B cell (primary cell): ENCODE data around the gene TRDN. TPM values are rescaled to one million over a fixed set of nuclear protein-coding genes. Genes with fewer than 3 reads are reported as not detected.

Experiments
- ATAC-seq: fragments of 200-7000 bp; cut with Tn5 transposase; one replicate; pipeline ENCODE4 v1.10.0; 2021; ENCODE audit warnings: low read depth, mild to moderate bottlenecking, moderate number of reproducible peaks, moderate library complexity
- CTCF ChIA-PET: fragments of 350-600 bp; sonication (Branson Sonifier 250); formaldehyde crosslinking; loops from one replicate; lab custom pipeline; 2021; ENCODE audit warnings: antibody characterized with exemption, inconsistent platforms; lab: Charles Lee
- POLR2A ChIA-PET: fragments of 350-600 bp; sonication (Branson Sonifier 250); formaldehyde crosslinking; loops from one replicate; lab custom pipeline; 2021; ENCODE audit warnings: antibody characterized with exemption; lab: Charles Lee
- DNase-seq: peaks from one replicate; pipeline ENCODE4 v3.0.0; 2013
- H2AFZ ChIP-seq: 2 replicates; pipeline ENCODE4 v1.6.1; 2012; ENCODE audit warnings: mild to moderate bottlenecking, low read depth, low read length; ENCODE audit not compliant: insufficient read depth, poor library complexity, severe bottlenecking
- H3K27ac ChIP-seq, 2 donors: 1 replicate in 1 of 2; 2 replicates in 1 of 2; pipeline ENCODE4 v1.5.1; 2012 to 2013; ENCODE audit warnings: low read length in 2 of 2, mild to moderate bottlenecking in 2 of 2, moderate library complexity in 1 of 2
- H3K27me3 ChIP-seq, 4 experiments: fragments of 200-600 bp in 1 of 4; sonication (generic) in 1 of 4; replicated peaks in 1 of 4; 1 replicate in 2 of 4; 2 replicates in 2 of 4; pipeline versions ENCODE4 v1.6.1 to v1.7.0; 2013 to 2016; ENCODE audit warnings: low read length in 3 of 4, mild to moderate bottlenecking in 2 of 4, mixed read lengths in 1 of 4, moderate library complexity in 1 of 4; ENCODE audit not compliant: insufficient read depth in 4 of 4, control insufficient read depth in 3 of 4; ENCODE audit errors: control extremely low read depth in 1 of 4
- H3K36me3 ChIP-seq, 2 experiments: replicated peaks in 1 of 2; 1 replicate in 1 of 2; 2 replicates in 1 of 2; pipeline versions ENCODE4 v1.6.1 to v1.7.1; 2013; ENCODE audit warnings: low read length in 1 of 2; ENCODE audit not compliant: insufficient read depth in 2 of 2, control insufficient read depth in 1 of 2; ENCODE audit errors: control extremely low read depth in 1 of 2, extremely low read depth in 1 of 2
- H3K4me1 ChIP-seq, 2 donors: fragments of 200-600 bp in 1 of 2; sonication (generic) in 1 of 2; 1 replicate in 1 of 2; 2 replicates in 1 of 2; pipeline versions ENCODE4 v1.5.1 to v1.6.1; 2013 to 2017; ENCODE audit warnings: low read length in 2 of 2; ENCODE audit not compliant: control insufficient read depth in 2 of 2, insufficient read depth in 2 of 2
- H3K4me2 ChIP-seq: replicated peaks from 2 replicates; pipeline ENCODE3; 2012; ENCODE audit warnings: mild to moderate bottlenecking, low read depth, low read length; ENCODE audit not compliant: poor library complexity, severe bottlenecking
- H3K4me3 ChIP-seq, 5 experiments: fragments of 200-600 bp in 1 of 5; sonication (generic) in 1 of 5; 1 replicate in 3 of 5; 2 replicates in 2 of 5; pipeline versions ENCODE4 v1.5.1 to v1.7.0; 2011 to 2016; ENCODE audit warnings: low read length in 4 of 5, mild to moderate bottlenecking in 4 of 5, low read depth in 2 of 5, control low read depth in 1 of 5, moderate library complexity in 1 of 5; ENCODE audit not compliant: insufficient read depth in 1 of 5; ENCODE audit errors: control extremely low read depth in 1 of 5, extremely low read depth in 1 of 5
- H3K79me2 ChIP-seq: fragments of 200-600 bp; sonication (generic); one replicate; pipeline ENCODE4 v1.6.0; 2016; ENCODE audit warnings: low read length; ENCODE audit not compliant: control insufficient read depth, insufficient read depth
- H3K9ac ChIP-seq: fragments of 200-600 bp; sonication (generic); 2 replicates; pipeline ENCODE4 v1.6.1; 2017; ENCODE audit warnings: mild to moderate bottlenecking, low read length, moderate library complexity
- H3K9me3 ChIP-seq, 3 donors: one replicate each; pipeline versions ENCODE4 v1.6.1 to v1.7.1; 2013; ENCODE audit warnings: low read length in 2 of 3; ENCODE audit not compliant: control insufficient read depth in 2 of 3, insufficient read depth in 1 of 3; ENCODE audit errors: control extremely low read depth in 1 of 3
- H4K20me1 ChIP-seq: 2 replicates; pipeline ENCODE4 v1.6.0; 2012; ENCODE audit warnings: mild to moderate bottlenecking, low read length; ENCODE audit not compliant: insufficient read depth, control insufficient read depth, poor library complexity, severe bottlenecking
- H3K27ac Mint-ChIP-seq: one replicate; pipeline ENCODE4 v1.8.0; 2021; ENCODE audit warnings: mixed read lengths
- H3K27me3 Mint-ChIP-seq: one replicate; pipeline ENCODE4 v1.8.0; 2021; ENCODE audit warnings: mixed read lengths
- H3K4me1 Mint-ChIP-seq: one replicate; pipeline ENCODE4 v1.8.0; 2021; ENCODE audit warnings: mixed read lengths
- H3K4me3 Mint-ChIP-seq: one replicate; pipeline ENCODE4 v1.8.0; 2021; ENCODE audit warnings: mixed read lengths
- H3K9me3 Mint-ChIP-seq: one replicate; pipeline ENCODE4 v1.8.0; 2022; ENCODE audit warnings: mixed read lengths; ENCODE audit not compliant: insufficient read depth
- CTCF ChIP-seq: fragments of 200-600 bp; IDR thresholded peaks from one replicate; pipeline ENCODE4 v1.8.0; 2022; ENCODE audit warnings: antibody characterized with exemption, mild to moderate bottlenecking
- EZH2 ChIP-seq: IDR thresholded peaks from 2 replicates; pipeline ENCODE4 v1.6.1; 2012; ENCODE audit warnings: borderline replicate concordance, low read depth, mild to moderate bottlenecking, moderate library complexity, low read length; ENCODE audit not compliant: insufficient read depth, poor library complexity, severe bottlenecking
- WGBS: methylation state at CpG from one replicate; pipeline ENCODE4 v1.1.5; 2013; ENCODE audit warnings: missing lambda C conversion rate; ENCODE audit not compliant: insufficient coverage; 5-methylcytosine and 5-hydroxymethylcytosine counted together
- intact Hi-C: fragments of 100-400 bp; cut with micrococcal nuclease; formaldehyde crosslinking; loops from one replicate; pipeline ENCODE4 v1.10.0; 2022
- polyA plus RNA-seq: library from polyadenylated mRNA; depleted of rRNA; stranded (reverse); fragments of >200 nt; gene quantifications from 2 replicates; pipeline ENCODE4 v1.2.3, GENCODE V29; 2012
- total RNA-seq, 2 donors: library from RNA; stranded (reverse); fragments of 120-200 nt in 1 of 2; gene quantifications; 1 replicate in 1 of 2; 2 replicates in 1 of 2; pipeline versions ENCODE4 v1.2.3 to v1.2.4, GENCODE V29; 2013 to 2022

TRDN gene
- total and polyA plus RNA-seq, 2 donors (not counting 1 experiment from before 2014, with no cell fraction given) = not detected

GRCh38 chr6:123529843-123530242 is 106.9 kb downstream of the TRDN start:
- no CpG with 5 or more reads among the region's 1 CpG for WGBS
- Histone ChIP-seq H4K20me1 (no peaks in the 10 kb centered on the region), H3K79me2 (no peaks in the 10 kb centered on the region), H2AFZ (no peak overlapping the region), H3K27ac (no peak overlapping the region), H3K4me3 (no peak overlapping the region), H3K27me3 (no peaks in the 10 kb centered on the region), H3K9me3 (no peaks in the 10 kb centered on the region), H3K9ac (no peak overlapping the region), H3K4me1 (no peaks in the 10 kb centered on the region), H3K4me2 (no peak overlapping the region), H3K36me3 (no peaks in the 10 kb centered on the region)
- TF ChIP-seq EZH2 (no peak), CTCF (no peak)
- Mint-ChIP-seq H3K27ac (no peak overlapping the region), H3K27me3 (no peaks in the 10 kb centered on the region), H3K9me3 (no peaks in the 10 kb centered on the region), H3K4me3 (no peak overlapping the region), H3K4me1 (no peaks in the 10 kb centered on the region)
- ChIA-PET POLR2A (no interaction called here), CTCF (no interaction called here)
- intact Hi-C loops = no loop called here
- no peak for ATAC-seq
- no peak for DNase-seq

- H3K27me3 Mint-ChIP-seq = no peaks in the 10 kb centered on the region
- no peaks in the 10 kb centered on the region for H3K9me3 Mint-ChIP-seq
- Histone ChIP-seq H3K9me3 (no peaks in the 10 kb centered on the region), H3K4me1 (no peaks in the 10 kb centered on the region), H3K27me3 (no peaks in the 10 kb centered on the region), H3K79me2 (no peaks in the 10 kb centered on the region), H3K4me2 (no peak overlapping the region), H2AFZ (no peak overlapping the region), H3K27ac (no peak overlapping the region), H3K4me3 (no peak overlapping the region), H3K9ac (no peak overlapping the region), H4K20me1 (no peaks in the 10 kb centered on the region), H3K36me3 (no peaks in the 10 kb centered on the region)
- TF ChIP-seq CTCF = no peak
- TF ChIP-seq EZH2 = no peak
- ATAC-seq = no peak
- no peak for DNase-seq
- H3K4me1 Mint-ChIP-seq = no peaks in the 10 kb centered on the region
- WGBS = 100% methylated on average over 1 of the region's 4 CpGs
- CTCF ChIA-PET = no interaction called here
- POLR2A ChIA-PET = no interaction called here
- no peak overlapping the region for H3K27ac Mint-ChIP-seq
- H3K4me3 Mint-ChIP-seq = no peak overlapping the region
- intact Hi-C loops = no loop called here
Measured at GRCh38 chr6:123529058-123529457, 107.7 kb downstream of the TRDN start.
